Upper lobe of right lung (tissue), 1 donor: ENCODE results near the gene BEST4. TPM values are rescaled to one million over a fixed set of nuclear protein-coding genes. Genes with fewer than 3 reads are reported as not detected.

Experiments used
- ATAC-seq: fragments of 200-7000 bp; cut with Tn5 transposase; one replicate; pipeline ENCODE4 v1.9.1; 2020; ENCODE audit warnings: mild to moderate bottlenecking, moderate library complexity
- DNase-seq: peaks from one replicate; pipeline ENCODE4 v3.0.0-alpha.2; 2020
- H3K27ac ChIP-seq: fragments of 200-600 bp; one replicate; pipeline ENCODE4 v1.8.0; 2022
- H3K27me3 ChIP-seq: fragments of 200-600 bp; one replicate; pipeline ENCODE4 v1.8.0; 2022; ENCODE audit warnings: mild to moderate bottlenecking
- H3K36me3 ChIP-seq: fragments of 200-600 bp; one replicate; pipeline ENCODE4 v1.8.0; 2022
- H3K4me1 ChIP-seq: fragments of 200-600 bp; one replicate; pipeline ENCODE4 v1.8.0; 2022
- H3K4me3 ChIP-seq: fragments of 200-600 bp; one replicate; pipeline ENCODE4 v1.8.0; 2022; ENCODE audit warnings: mild to moderate bottlenecking
- H3K9me3 ChIP-seq: fragments of 200-600 bp; one replicate; pipeline ENCODE4 v1.8.0; 2022
- intact Hi-C: fragments of 100-400 bp; cut with DNase I; formaldehyde crosslinking; loops from one replicate; pipeline ENCODE4 v1.11.0; 2022
- total RNA-seq: library from RNA; stranded (reverse); fragmentation: NEBNext Ultra II Directional; extraction: Animal tissue kit (Norgen Biotek cat#: 25700); gene quantifications from one replicate; pipeline ENCODE4 v1.2.1, GENCODE V29; 2021
- TF ChIP-seq, protein P1 (sequence below): fragments of 200-600 bp; IDR thresholded peaks from one replicate; pipeline ENCODE4 v1.8.0; 2022; ENCODE audit warnings: antibody characterized with exemption
- donor health status: DM: no; HTN: yes; CAD: no; lungs with severe emphysema.

Gene BEST4
- total RNA-seq, 1 donor from 2014 or later = not detected

DNA sequence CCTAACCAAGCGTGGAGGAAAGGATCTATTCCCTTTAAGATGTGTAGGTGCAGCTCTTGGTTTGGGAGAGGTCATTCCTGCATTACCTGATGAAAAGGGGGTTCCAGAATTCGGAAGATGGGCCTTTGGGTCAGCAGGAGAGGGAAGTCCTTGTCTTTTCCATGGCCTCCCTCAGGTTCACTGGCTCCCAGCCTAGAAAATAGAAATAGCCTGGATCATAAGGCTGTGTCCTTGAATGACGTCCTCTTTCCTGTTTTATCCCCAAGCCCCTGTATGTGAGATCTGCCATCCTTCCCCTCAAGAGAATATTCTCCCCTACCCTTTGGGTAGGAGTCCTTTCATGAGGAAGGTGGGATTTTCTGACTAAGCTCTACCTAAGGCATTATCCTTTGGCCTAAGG is 27.1 kb downstream of the BEST4 start:
- DNase-seq (no peak), ATAC-seq (no peak)
- H3K27ac ChIP-seq = no peak overlapping the region
- intact Hi-C loops = no loop called here
- no peaks in the 10 kb centered on the region for H3K4me1 ChIP-seq
- H3K4me3 ChIP-seq = no peak overlapping the region
- H3K36me3 ChIP-seq = no peaks in the 10 kb centered on the region
- no peaks in the 10 kb centered on the region for H3K9me3 ChIP-seq
- no peaks in the 10 kb centered on the region for H3K27me3 ChIP-seq
- TF ChIP-seq, protein P1, sequence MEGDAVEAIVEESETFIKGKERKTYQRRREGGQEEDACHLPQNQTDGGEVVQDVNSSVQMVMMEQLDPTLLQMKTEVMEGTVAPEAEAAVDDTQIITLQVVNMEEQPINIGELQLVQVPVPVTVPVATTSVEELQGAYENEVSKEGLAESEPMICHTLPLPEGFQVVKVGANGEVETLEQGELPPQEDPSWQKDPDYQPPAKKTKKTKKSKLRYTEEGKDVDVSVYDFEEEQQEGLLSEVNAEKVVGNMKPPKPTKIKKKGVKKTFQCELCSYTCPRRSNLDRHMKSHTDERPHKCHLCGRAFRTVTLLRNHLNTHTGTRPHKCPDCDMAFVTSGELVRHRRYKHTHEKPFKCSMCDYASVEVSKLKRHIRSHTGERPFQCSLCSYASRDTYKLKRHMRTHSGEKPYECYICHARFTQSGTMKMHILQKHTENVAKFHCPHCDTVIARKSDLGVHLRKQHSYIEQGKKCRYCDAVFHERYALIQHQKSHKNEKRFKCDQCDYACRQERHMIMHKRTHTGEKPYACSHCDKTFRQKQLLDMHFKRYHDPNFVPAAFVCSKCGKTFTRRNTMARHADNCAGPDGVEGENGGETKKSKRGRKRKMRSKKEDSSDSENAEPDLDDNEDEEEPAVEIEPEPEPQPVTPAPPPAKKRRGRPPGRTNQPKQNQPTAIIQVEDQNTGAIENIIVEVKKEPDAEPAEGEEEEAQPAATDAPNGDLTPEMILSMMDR = no peak

DNA sequence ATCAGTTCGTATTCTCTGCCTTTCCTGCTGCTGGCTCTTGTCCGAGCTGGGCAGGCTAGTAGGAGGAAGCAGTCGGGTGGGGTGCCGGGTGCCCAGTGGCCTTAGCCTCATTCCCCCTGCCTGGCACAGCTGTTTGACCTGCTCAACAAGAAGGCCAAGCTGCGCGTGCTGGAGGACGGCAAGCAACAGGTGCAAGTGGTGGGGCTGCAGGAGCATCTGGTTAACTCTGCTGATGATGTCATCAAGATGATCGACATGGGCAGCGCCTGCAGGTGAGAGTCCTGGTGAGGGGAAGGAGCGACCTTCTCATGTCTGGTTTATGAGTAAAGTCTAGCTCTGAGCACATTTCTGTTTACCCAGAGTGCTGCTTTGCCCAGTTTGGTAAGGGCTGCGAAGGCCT is 28.9 kb downstream of the BEST4 start:
- DNase-seq = no peak
- intact Hi-C loops = no loop called here
- TF ChIP-seq, protein P1 = no peak

DNA sequence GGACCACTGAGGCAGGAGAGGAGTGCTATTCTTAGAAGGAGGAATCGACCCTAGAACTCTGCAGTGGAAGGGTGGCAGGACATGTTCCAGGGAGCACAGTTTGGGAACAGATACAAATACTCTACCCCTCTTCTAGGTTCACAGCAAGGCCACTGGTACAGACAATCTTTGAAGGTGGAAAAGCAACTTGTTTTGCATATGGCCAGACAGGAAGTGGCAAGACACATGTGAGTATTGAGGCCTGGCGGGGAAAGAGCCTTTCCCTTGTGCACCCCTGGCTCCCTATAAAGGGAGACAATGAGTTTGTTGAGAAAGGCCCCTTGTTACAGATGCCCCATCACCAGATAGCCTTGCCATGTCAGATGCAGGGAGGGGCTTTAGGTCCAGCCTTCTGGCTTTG is 30.6 kb downstream of the BEST4 start:
- intact Hi-C loops = no loop called here
- H3K27ac ChIP-seq = no peak overlapping the region
- H3K4me3 ChIP-seq = no peak overlapping the region
- H3K36me3 ChIP-seq = no peaks in the 10 kb centered on the region
- H3K9me3 ChIP-seq = no peaks in the 10 kb centered on the region
- DNase-seq = no peak
- TF ChIP-seq, protein P1 = no peak
- H3K27me3 ChIP-seq = no peaks in the 10 kb centered on the region
- H3K4me1 ChIP-seq = no peaks in the 10 kb centered on the region
- ATAC-seq = no peak

More for the DNA sequence above, 28.9 kb downstream of the BEST4 start:
- no peak for ATAC-seq
- H3K27ac ChIP-seq = no peak overlapping the region
- no peaks in the 10 kb centered on the region for H3K9me3 ChIP-seq
- H3K27me3 ChIP-seq = no peaks in the 10 kb centered on the region
- no peaks in the 10 kb centered on the region for H3K36me3 ChIP-seq
- no peak overlapping the region for H3K4me3 ChIP-seq
- no peaks in the 10 kb centered on the region for H3K4me1 ChIP-seq

DNA sequence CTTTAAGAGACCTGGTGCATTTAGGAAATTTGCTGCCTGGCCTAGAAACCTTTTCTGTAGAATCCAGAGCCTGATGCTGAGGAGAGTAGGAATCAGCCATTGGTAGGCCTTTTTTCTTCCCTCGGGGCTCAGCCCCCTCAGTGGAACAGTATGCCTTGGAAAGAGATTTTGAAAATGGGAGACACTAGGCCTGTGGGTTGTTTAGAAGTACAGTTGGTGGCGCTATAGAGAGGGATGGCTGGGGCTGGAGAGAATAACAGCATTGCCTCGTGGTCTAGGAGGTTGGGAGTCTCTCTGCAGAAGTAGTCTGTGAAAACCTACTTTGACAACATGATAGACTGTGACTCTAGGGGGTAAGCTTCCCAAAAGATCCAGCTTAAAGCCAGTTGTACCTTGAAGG is 40.1 kb downstream of the BEST4 start:
- TF ChIP-seq, protein P1 = no peak
- ATAC-seq = no peak
- Histone ChIP-seq H3K27me3 (no peaks in the 10 kb centered on the region), H3K4me3 (no peak overlapping the region), H3K36me3 (no peaks in the 10 kb centered on the region), H3K4me1 (no peaks in the 10 kb centered on the region), H3K9me3 (no peaks in the 10 kb centered on the region), H3K27ac (no peak overlapping the region)
- intact Hi-C loops = no loop called here
- no peak for DNase-seq

DNA sequence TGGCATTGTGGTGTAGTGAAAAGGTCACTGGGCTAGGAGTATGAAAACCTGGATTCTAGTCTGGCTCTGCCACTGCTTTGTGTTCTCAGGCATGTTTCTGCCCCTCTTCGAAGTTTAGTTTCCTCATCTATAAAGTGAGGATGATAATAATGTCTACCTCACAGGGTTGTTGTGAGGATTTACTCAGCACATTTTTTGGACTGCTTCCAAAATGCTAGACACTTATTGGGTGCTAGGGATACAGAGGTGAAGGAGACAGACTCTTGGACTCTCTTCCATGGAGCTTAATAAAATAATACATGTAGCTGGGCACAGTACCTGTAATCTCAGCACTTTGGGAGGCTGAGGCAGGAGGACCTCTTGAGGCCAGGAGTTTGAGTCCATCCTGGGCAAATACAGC is 44.8 kb downstream of the BEST4 start:
- H3K9me3 ChIP-seq = no peaks in the 10 kb centered on the region
- H3K4me3 ChIP-seq = no peak overlapping the region
- no peaks in the 10 kb centered on the region for H3K4me1 ChIP-seq
- TF ChIP-seq, protein P1 = no peak
- no peak for DNase-seq
- ATAC-seq = no peak
- H3K36me3 ChIP-seq = no peaks in the 10 kb centered on the region
- H3K27ac ChIP-seq = no peak overlapping the region
- intact Hi-C loops = no loop called here
- H3K27me3 ChIP-seq = no peaks in the 10 kb centered on the region

DNA sequence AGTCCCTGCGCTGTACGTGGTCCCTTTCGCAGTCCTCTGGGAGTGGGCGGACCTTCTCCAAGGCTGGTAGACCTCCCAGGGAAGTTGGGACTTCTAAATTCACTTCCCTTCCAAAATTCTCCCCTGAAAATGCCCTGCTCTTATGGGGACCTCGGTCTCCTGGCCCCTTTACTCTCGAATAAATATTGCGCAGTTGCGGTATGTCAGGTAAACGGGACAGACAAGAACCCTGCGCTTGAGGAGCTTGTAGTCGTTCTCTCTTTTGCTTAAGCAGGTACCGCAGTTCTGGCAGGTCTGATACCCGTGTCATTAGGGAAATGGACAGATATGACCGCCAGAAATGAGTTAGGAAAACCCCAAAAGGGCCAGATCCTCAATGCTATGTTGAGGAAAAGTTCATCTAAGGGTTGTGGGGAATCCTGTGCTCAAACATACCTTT is 47.8 kb downstream of the BEST4 start:
- Histone ChIP-seq H3K9me3 (no peaks in the 10 kb centered on the region), H3K36me3 (no peaks in the 10 kb centered on the region), H3K27ac (no peak overlapping the region), H3K27me3 (no peaks in the 10 kb centered on the region), H3K4me1 (no peaks in the 10 kb centered on the region), H3K4me3 (peak overlapping the region; percentile 64)
- TF ChIP-seq, protein P1 = no peak
- intact Hi-C loops = no loop called here
- DNase-seq (no peak), ATAC-seq (no peak)
